ENCODE results near the gene TRAK1.

- no peak for TF ChIP-seq CTCF (IDR thresholded peaks at IDR 0.05; ENCODE audit: poor library complexity)
- no peak for TF ChIP-seq EZH2phosphoT487 (IDR thresholded peaks at IDR 0.05; ENCODE audit: low read depth, severe bottlenecking, unreplicated experiment)
- TF ChIP-seq EZH2 (IDR thresholded peaks at IDR 0.05; ENCODE audit: borderline replicate concordance) = no peak
Measured at GRCh38 chr3:42072831-42073301, 18.3 kb upstream of the TRAK1 start.
